PFSK-1 (cell line): ENCODE results near the gene CEBPA.

Experiments used
- FOXP2 ChIP-seq: optimal IDR thresholded peaks from 2 replicates; pipeline ENCODE3; 2011; ENCODE audit warnings: borderline replicate concordance, control low read depth, inconsistent platforms; ENCODE audit not compliant: insufficient read depth; ENCODE audit errors: extremely low read length, extremely low read depth
- POLR2AphosphoS5 ChIP-seq: IDR thresholded peaks from 2 replicates; pipeline ENCODE4 v1.6.1; 2012; ENCODE audit warnings: low read depth, mild to moderate bottlenecking, control low read depth, low read length, moderate library complexity
- SIN3A ChIP-seq: IDR thresholded peaks from 2 replicates; pipeline ENCODE4 v1.6.1; 2012; ENCODE audit warnings: mild to moderate bottlenecking, low read length, moderate library complexity, borderline replicate concordance; ENCODE audit not compliant: insufficient read depth
- TAF1 ChIP-seq: IDR thresholded peaks from 2 replicates; pipeline ENCODE4 v1.6.1; 2012; ENCODE audit warnings: low read length, control low read depth, borderline replicate concordance; ENCODE audit not compliant: insufficient read depth
- TF ChIP-seq, protein P1 (sequence below), 2 experiments: IDR thresholded peaks; 2 replicates each; pipeline versions ENCODE4 v1.6.1 to v1.8.0; 2011 to 2012; ENCODE audit warnings: low read depth in 2 of 2, low read length in 2 of 2, control low read depth in 1 of 2, inconsistent platforms in 1 of 2, mild to moderate bottlenecking in 1 of 2, moderate library complexity in 1 of 2; ENCODE audit not compliant: insufficient read depth in 1 of 2

The CEBPA gene

DNA sequence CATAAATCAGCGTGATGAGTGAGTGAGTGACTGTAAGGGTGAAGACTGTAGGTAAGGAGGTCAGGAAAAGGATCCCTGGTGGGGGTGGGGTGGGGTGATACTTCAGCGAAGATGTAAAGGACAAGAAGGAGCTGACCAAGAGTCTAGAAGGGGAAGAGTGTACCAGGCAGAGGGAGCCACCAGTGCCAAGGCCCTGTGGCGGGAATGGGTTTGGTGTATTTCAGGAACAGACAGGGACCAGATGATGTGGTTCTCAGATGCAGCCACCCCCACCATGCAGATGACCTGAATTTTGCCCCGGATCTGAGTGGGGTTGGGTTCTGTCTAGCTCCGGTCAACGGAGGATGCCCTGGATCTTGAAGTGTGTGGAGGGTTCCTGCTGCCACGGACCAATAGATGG, 46.6 kb downstream of the CEBPA start:
- TF ChIP-seq SIN3A: no peak
- no peak for TF ChIP-seq POLR2AphosphoS5
- no peak for TF ChIP-seq TAF1
- no peak for TF ChIP-seq FOXP2
- TF ChIP-seq, protein P1, sequence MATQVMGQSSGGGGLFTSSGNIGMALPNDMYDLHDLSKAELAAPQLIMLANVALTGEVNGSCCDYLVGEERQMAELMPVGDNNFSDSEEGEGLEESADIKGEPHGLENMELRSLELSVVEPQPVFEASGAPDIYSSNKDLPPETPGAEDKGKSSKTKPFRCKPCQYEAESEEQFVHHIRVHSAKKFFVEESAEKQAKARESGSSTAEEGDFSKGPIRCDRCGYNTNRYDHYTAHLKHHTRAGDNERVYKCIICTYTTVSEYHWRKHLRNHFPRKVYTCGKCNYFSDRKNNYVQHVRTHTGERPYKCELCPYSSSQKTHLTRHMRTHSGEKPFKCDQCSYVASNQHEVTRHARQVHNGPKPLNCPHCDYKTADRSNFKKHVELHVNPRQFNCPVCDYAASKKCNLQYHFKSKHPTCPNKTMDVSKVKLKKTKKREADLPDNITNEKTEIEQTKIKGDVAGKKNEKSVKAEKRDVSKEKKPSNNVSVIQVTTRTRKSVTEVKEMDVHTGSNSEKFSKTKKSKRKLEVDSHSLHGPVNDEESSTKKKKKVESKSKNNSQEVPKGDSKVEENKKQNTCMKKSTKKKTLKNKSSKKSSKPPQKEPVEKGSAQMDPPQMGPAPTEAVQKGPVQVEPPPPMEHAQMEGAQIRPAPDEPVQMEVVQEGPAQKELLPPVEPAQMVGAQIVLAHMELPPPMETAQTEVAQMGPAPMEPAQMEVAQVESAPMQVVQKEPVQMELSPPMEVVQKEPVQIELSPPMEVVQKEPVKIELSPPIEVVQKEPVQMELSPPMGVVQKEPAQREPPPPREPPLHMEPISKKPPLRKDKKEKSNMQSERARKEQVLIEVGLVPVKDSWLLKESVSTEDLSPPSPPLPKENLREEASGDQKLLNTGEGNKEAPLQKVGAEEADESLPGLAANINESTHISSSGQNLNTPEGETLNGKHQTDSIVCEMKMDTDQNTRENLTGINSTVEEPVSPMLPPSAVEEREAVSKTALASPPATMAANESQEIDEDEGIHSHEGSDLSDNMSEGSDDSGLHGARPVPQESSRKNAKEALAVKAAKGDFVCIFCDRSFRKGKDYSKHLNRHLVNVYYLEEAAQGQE (IDR thresholded peaks at IDR 0.05; ENCODE audit: insufficient read depth in 1 of 2, low read depth in 2 of 2, low read length in 2 of 2): no peak

DNA sequence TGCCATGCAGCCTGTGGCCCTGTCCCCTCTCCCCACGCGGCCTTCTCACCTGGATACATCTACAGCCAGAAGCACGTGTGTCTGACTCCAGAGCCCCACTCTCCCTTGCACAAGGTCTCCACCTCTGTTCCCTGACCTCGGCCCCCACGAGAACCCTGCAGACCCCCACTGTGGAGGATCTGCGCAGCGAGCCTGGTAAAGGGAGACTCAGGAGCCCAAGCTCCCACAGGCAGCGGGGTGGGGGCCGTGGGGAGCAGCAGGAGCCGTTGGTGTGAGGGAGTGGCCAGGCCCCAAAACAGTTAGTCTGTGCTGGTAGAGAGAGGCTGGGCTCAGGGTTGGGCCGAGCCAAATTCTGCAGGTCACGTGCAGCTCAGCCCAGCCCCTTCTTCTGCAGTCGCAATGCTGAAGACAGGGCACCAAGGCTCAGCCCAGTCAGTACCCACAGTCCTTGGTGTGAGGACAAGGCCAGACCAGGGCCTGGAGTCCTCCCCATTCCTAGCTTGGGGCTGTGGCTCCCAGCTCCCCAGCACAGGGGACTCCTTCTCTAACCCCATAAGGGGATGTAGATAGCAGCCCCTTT, 48.0 kb downstream of the CEBPA start:
- TF ChIP-seq SIN3A (no peak), POLR2AphosphoS5 (no peak), FOXP2 (no peak), TAF1 (no peak)
- TF ChIP-seq, protein P1 (IDR thresholded peaks at IDR 0.05; ENCODE audit: insufficient read depth in 1 of 2, low read depth in 2 of 2, low read length in 2 of 2): no peak

DNA sequence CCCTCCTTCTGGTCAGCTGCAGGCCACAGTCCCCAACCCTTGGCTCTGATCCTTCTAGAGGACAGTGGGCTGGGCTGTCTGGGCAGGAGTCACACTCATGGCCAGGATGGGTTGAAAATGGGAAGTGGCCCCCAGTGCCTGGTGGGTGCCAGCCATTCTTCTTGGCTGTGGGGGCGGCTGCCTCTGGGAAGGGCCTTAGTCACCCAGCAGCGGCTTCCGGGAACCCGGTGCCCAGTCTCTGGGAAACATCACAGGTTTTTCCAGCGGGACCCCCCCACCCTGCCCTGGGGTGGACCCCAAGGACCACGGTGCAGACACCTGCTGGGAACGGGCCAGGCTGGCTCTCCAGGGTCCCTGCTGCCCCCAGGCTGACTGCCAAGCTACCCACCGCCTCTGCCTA, 49.4 kb downstream of the CEBPA start:
- TF ChIP-seq SIN3A (no peak), FOXP2 (no peak), POLR2AphosphoS5 (no peak), TAF1 (no peak)
- TF ChIP-seq, protein P1 (IDR thresholded peaks at IDR 0.05; ENCODE audit: insufficient read depth in 1 of 2, low read depth in 2 of 2, low read length in 2 of 2): no peak

DNA sequence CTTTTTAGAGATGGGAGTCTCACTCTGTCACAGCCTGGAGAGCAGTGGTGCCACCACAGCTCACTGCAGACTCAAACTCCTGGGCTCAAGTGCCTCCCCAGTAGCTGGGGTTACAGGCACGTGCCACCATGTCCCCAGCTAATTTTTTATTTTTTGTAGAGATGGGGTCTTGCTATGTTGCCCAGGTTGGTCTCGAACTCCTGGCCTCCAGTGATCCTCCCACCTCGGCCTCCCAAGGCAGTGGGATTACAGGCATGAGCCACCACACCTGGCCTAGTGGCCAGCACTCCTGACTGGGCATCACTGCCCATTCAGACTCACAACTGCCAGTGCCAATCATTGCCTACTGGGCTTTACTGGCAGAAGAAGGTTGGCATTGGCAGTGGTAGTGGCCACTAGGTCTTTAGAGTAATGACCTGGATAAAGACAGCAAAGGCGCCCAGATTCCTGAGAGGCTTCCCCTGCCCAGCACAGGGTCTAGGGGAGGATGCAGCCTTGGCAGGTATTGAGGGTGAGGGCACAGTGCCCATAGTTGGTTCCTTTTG, 49.8 kb downstream of the CEBPA start:
- TF ChIP-seq FOXP2: no peak
- no peak for TF ChIP-seq POLR2AphosphoS5
- TF ChIP-seq, protein P1 (IDR thresholded peaks at IDR 0.05; ENCODE audit: insufficient read depth in 1 of 2, low read depth in 2 of 2, low read length in 2 of 2): no peak
- TF ChIP-seq SIN3A: no peak
- TF ChIP-seq TAF1: no peak
